H1 (cell line): ENCODE results near the gene TYW1B. TPM values are rescaled to one million over a fixed set of nuclear protein-coding genes. Genes with fewer than 3 reads are reported as not detected.
"Not testable (repeated sequence)": the region's sequence is repeated elsewhere in the genome, so short reads cannot be mapped to it uniquely, and the experiment has no call there.

Source experiments
- CTCF ChIA-PET: fragments of 300-600 bp; sonication (Branson Sonifier 250); formaldehyde crosslinking; loops from one replicate; lab custom pipeline; 2021; ENCODE audit not compliant: partially characterized antibody; lab: Charles Lee
- POLR2A ChIA-PET: fragments of 300-600 bp; sonication (Branson Sonifier 250); formaldehyde crosslinking; loops from one replicate; lab custom pipeline; 2021; ENCODE audit warnings: inconsistent platforms; ENCODE audit not compliant: partially characterized antibody; lab: Charles Lee
- DNase-seq, 2 experiments: peaks; one replicate each; pipeline versions ENCODE4 v3.0.0 to v3.0.0-alpha.2; 2010 to 2022; ENCODE audit warnings: low spot score in 2 of 2, low read depth in 1 of 2, mixed read lengths in 1 of 2
- FAIRE-seq: peaks from 2 replicates; lab custom pipeline; 2011; peaks lifted over from hg19 to GRCh38; lab: Jason Lieb, UNC
- H2AFZ ChIP-seq: 2 replicates; pipeline ENCODE4 v1.8.1; 2012; ENCODE audit warnings: low read length, inconsistent platforms
- H2AK5ac ChIP-seq: 2 replicates; pipeline ENCODE4 v1.6.1; 2013; ENCODE audit warnings: low read depth, low read length
- H2BK120ac ChIP-seq: replicated peaks from 2 replicates; pipeline ENCODE3; 2013; ENCODE audit warnings: low read depth, low read length, inconsistent platforms
- H2BK12ac ChIP-seq: 2 replicates; pipeline ENCODE4 v1.6.1; 2013; ENCODE audit warnings: low read depth, low read length
- H2BK15ac ChIP-seq: 2 replicates; pipeline ENCODE4 v1.6.1; 2013; ENCODE audit warnings: low read length
- H2BK20ac ChIP-seq: 2 replicates; pipeline ENCODE4 v1.6.1; 2013; ENCODE audit warnings: low read length
- H2BK5ac ChIP-seq: 2 replicates; pipeline ENCODE4 v1.6.1; 2013; ENCODE audit warnings: low read depth, low read length
- H3K14ac ChIP-seq: 2 replicates; pipeline ENCODE4 v1.6.1; 2013; ENCODE audit warnings: inconsistent platforms; ENCODE audit not compliant: insufficient read length
- H3K18ac ChIP-seq: 2 replicates; pipeline ENCODE4 v1.6.1; 2013; ENCODE audit warnings: low read length; ENCODE audit errors: extremely low read depth
- H3K23ac ChIP-seq: 2 replicates; pipeline ENCODE4 v1.6.1; 2013; ENCODE audit warnings: inconsistent platforms; ENCODE audit not compliant: insufficient read length
- H3K23me2 ChIP-seq: 2 replicates; pipeline ENCODE4 v1.6.1; 2013; ENCODE audit warnings: low read depth, low read length
- H3K27ac ChIP-seq: 2 replicates; pipeline ENCODE4 v1.6.1; 2011; ENCODE audit warnings: low read depth, low read length, inconsistent platforms
- H3K27me3 ChIP-seq, 4 experiments: replicated peaks in 1 of 4; 1 replicate in 1 of 4; 2 replicates in 3 of 4; pipeline versions ENCODE4 v1.6.1 to v1.8.1; 2011 to 2013; ENCODE audit warnings: low read length in 3 of 4, mild to moderate bottlenecking in 3 of 4, inconsistent platforms in 2 of 4, mixed read lengths in 2 of 4, moderate library complexity in 1 of 4; ENCODE audit not compliant: control insufficient read depth in 3 of 4, insufficient read depth in 3 of 4; ENCODE audit errors: extremely low read depth in 1 of 4
- H3K36me3 ChIP-seq, 4 experiments: 2 replicates each; pipeline versions ENCODE4 v1.6.1 to v1.8.1; 2011 to 2013; ENCODE audit warnings: mild to moderate bottlenecking in 4 of 4, low read length in 3 of 4, moderate library complexity in 2 of 4, control low read depth in 1 of 4, inconsistent platforms in 1 of 4; ENCODE audit not compliant: insufficient read depth in 4 of 4, control insufficient read depth in 2 of 4
- H3K4ac ChIP-seq: replicated peaks from 2 replicates; pipeline ENCODE3; 2013; ENCODE audit warnings: low read length, low read depth, mixed read lengths, inconsistent platforms; ENCODE audit not compliant: insufficient read length
- H3K4me1 ChIP-seq, 4 experiments: replicated peaks in 1 of 4; 1 replicate in 1 of 4; 2 replicates in 3 of 4; pipeline versions ENCODE4 v1.6.1 to v1.8.1; 2011 to 2013; ENCODE audit warnings: low read length in 3 of 4, inconsistent platforms in 2 of 4, mixed read lengths in 1 of 4; ENCODE audit not compliant: insufficient read depth in 4 of 4, control insufficient read depth in 3 of 4
- H3K4me2 ChIP-seq, 2 experiments: 2 replicates each; pipeline versions ENCODE4 v1.6.1 to v1.8.1; 2011 to 2013; ENCODE audit warnings: low read depth in 2 of 2, low read length in 2 of 2, control low read depth in 1 of 2, inconsistent platforms in 1 of 2, mild to moderate bottlenecking in 1 of 2; ENCODE audit not compliant: insufficient read depth in 1 of 2
- H3K4me3 ChIP-seq, 4 experiments: fragments of 200-600, 300-600 bp in 1 of 4; sonication (generic), shearing (Covaris generic), sonication (Bioruptor Twin) in 1 of 4; 2 replicates each; pipeline versions ENCODE4 v1.5.1 to v1.8.1; 2011 to 2016; ENCODE audit warnings: low read length in 4 of 4, low read depth in 3 of 4, control low read depth in 2 of 4, inconsistent platforms in 2 of 4, mild to moderate bottlenecking in 2 of 4, mixed read lengths in 1 of 4, moderate library complexity in 1 of 4; ENCODE audit not compliant: insufficient read depth in 2 of 4; ENCODE audit errors: extremely low read depth in 1 of 4
- H3K56ac ChIP-seq: replicated peaks from 2 replicates; pipeline ENCODE3; 2013; ENCODE audit warnings: low read depth, mild to moderate bottlenecking, mixed read lengths, low read length, inconsistent platforms; ENCODE audit not compliant: insufficient read length
- H3K79me1 ChIP-seq: 2 replicates; pipeline ENCODE4 v1.6.1; 2013; ENCODE audit warnings: low read depth, low read length, control low read depth
- H3K79me2 ChIP-seq, 2 experiments: 2 replicates each; pipeline versions ENCODE4 v1.6.1 to v1.8.1; 2012 to 2013; ENCODE audit warnings: low read length in 2 of 2, mild to moderate bottlenecking in 2 of 2, inconsistent platforms in 1 of 2; ENCODE audit not compliant: insufficient read depth in 2 of 2, control insufficient read depth in 1 of 2
- H3K9ac ChIP-seq, 4 experiments: replicated peaks in 1 of 4; 1 replicate in 1 of 4; 2 replicates in 3 of 4; pipeline versions ENCODE4 v1.6.1 to v1.8.1; 2011 to 2013; ENCODE audit warnings: low read depth in 3 of 4, low read length in 3 of 4, control low read depth in 2 of 4, mild to moderate bottlenecking in 2 of 4, moderate library complexity in 2 of 4, inconsistent platforms in 1 of 4; ENCODE audit errors: extremely low read depth in 1 of 4
- H3K9me3 ChIP-seq, 2 experiments: 2 replicates each; pipeline versions ENCODE4 v1.6.1 to v1.8.1; 2012 to 2013; ENCODE audit warnings: mild to moderate bottlenecking in 2 of 2, moderate library complexity in 2 of 2, control low read depth in 1 of 2, inconsistent platforms in 1 of 2, low read depth in 1 of 2, low read length in 1 of 2, mixed read lengths in 1 of 2; ENCODE audit not compliant: insufficient read depth in 2 of 2
- H4K20me1 ChIP-seq, 2 experiments: replicated peaks in 1 of 2; 2 replicates each; pipeline versions ENCODE3 to v1.8.1; 2011 to 2013; ENCODE audit warnings: inconsistent platforms in 2 of 2, low read length in 2 of 2, mild to moderate bottlenecking in 1 of 2; ENCODE audit not compliant: insufficient read depth in 2 of 2, control insufficient read depth in 1 of 2
- H4K5ac ChIP-seq: 2 replicates; pipeline ENCODE4 v1.6.1; 2013; ENCODE audit warnings: low read length, low read depth, mixed read lengths, inconsistent platforms; ENCODE audit not compliant: insufficient read length
- H4K8ac ChIP-seq: 2 replicates; pipeline ENCODE4 v1.8.0; 2013; ENCODE audit warnings: mild to moderate bottlenecking, moderate library complexity, low read length, inconsistent platforms; ENCODE audit not compliant: insufficient read depth; ENCODE audit errors: extremely low read depth
- H4K91ac ChIP-seq: replicated peaks from 2 replicates; pipeline ENCODE3; 2013; ENCODE audit warnings: low read length, mixed read lengths, inconsistent platforms; ENCODE audit not compliant: insufficient read length
- WGBS, 2 experiments: shearing (Covaris generic) in 1 of 2; methylation state at CpG; one replicate each; pipeline versions ENCODE4 v1.1.6 to v1.1.7; 2013 to 2015; ENCODE audit warnings: low lambda C conversion rate in 2 of 2, mixed read lengths in 2 of 2, inconsistent platforms in 1 of 2, low coverage in 1 of 2, missing lambda C conversion rate in 1 of 2; ENCODE audit not compliant: insufficient replicate concordance in 2 of 2, insufficient coverage in 1 of 2, insufficient read length in 1 of 2; ENCODE audit errors: extremely low coverage in 1 of 2, missing lambda C conversion rate in 1 of 2; 5-methylcytosine and 5-hydroxymethylcytosine counted together
- polyA plus RNA-seq, 7 experiments: library from polyadenylated mRNA; depleted of rRNA in 3 of 7; stranded (reverse) in 5 of 7; unstranded in 2 of 7; fragments of >200 nt in 5 of 7; fragments of 200-250 nt in 2 of 7; gene quantifications; 1 replicate in 5 of 7; 2 replicates in 1 of 7; 4 replicates in 1 of 7; pipeline versions ENCODE4 v1.2.1 to v1.2.3, GENCODE V29; 2011 to 2013; ENCODE audit warnings: missing spikeins in 2 of 7, mixed read lengths in 2 of 7
- total RNA-seq: library from RNA; stranded (reverse); fragmentation: NEBNext Ultra II Directional; extraction: Animal tissue kit (Norgen Biotek cat#: 25700); gene quantifications from 2 replicates; pipeline ENCODE4 v1.2.1, GENCODE V29; 2021

TYW1B gene
- total and polyA plus RNA-seq, 2 of the 8 experiments (the other 6 are each of a cell fraction or from before 2014, with no cell fraction given), result 6.8 to 12.6 TPM

GRCh38 chr7:72607988-72608387, 220.0 kb downstream of the TYW1B start:
- not testable (repeated sequence) for DNase-seq, H3K14ac ChIP-seq, H3K9ac ChIP-seq

GRCh38 chr7:72605863-72606431, 222.1 kb downstream of the TYW1B start:
- FAIRE-seq, H2BK20ac ChIP-seq, H4K91ac ChIP-seq, H3K4me3 ChIP-seq, H4K5ac ChIP-seq, H3K56ac ChIP-seq, H3K23me2 ChIP-seq, H3K4me1 ChIP-seq, DNase-seq, H2BK12ac ChIP-seq, H3K18ac ChIP-seq, H3K27ac ChIP-seq, H3K9ac ChIP-seq, H3K14ac ChIP-seq, H2BK5ac ChIP-seq, H3K36me3 ChIP-seq, H3K9me3 ChIP-seq, H3K23ac ChIP-seq, H4K8ac ChIP-seq, H3K79me1 ChIP-seq, H3K27me3 ChIP-seq, H3K4me2 ChIP-seq, H4K20me1 ChIP-seq, H3K4ac ChIP-seq, H3K79me2 ChIP-seq, CTCF ChIA-PET, H2BK120ac ChIP-seq, H2AFZ ChIP-seq, H2BK15ac ChIP-seq, H2AK5ac ChIP-seq: not testable (repeated sequence)
- 91% methylated on average over 6 of the region's 7 CpGs; no CpG with 5 or more reads in 1 of the 2 experiments for WGBS, 2 experiments
- POLR2A ChIA-PET, result interaction anchor here (0.6 kb wide), 1 partner anchor 719 kb away, joined by 3 read pairs; no protein-coding TSS in a partner anchor

More at GRCh38 chr7:72607988-72608387, 220.0 kb downstream of the TYW1B start:
- H4K8ac ChIP-seq, H2BK5ac ChIP-seq, H3K23ac ChIP-seq, H3K56ac ChIP-seq, H3K79me1 ChIP-seq, POLR2A ChIA-PET, H2AFZ ChIP-seq, H3K23me2 ChIP-seq, H3K4ac ChIP-seq, H4K20me1 ChIP-seq, H2BK120ac ChIP-seq, H3K4me1 ChIP-seq, H2BK15ac ChIP-seq, H3K4me3 ChIP-seq, H3K27me3 ChIP-seq, H4K91ac ChIP-seq, H2BK20ac ChIP-seq, H3K79me2 ChIP-seq, H4K5ac ChIP-seq, H3K36me3 ChIP-seq, CTCF ChIA-PET, H2BK12ac ChIP-seq, FAIRE-seq, H3K18ac ChIP-seq, H3K4me2 ChIP-seq, H2AK5ac ChIP-seq, H3K9me3 ChIP-seq, H3K27ac ChIP-seq: not testable (repeated sequence)
